HG03469 (cell line): ENCODE data around the gene G3BP2.
A peak's percentile ranks its signal among the peaks of the same experiment; 100 is the strongest.
"Not testable (repeated sequence)": the region's sequence is repeated elsewhere in the genome, so short reads cannot be mapped to it uniquely, and the experiment has no call there.

Experiments
- ATAC-seq: cut with Tn5 transposase; IDR thresholded peaks from one replicate; pipeline ENCODE4 v1.9.1; 2021; ENCODE audit warnings: mild to moderate bottlenecking, moderate library complexity, moderate number of reproducible peaks; ENCODE audit not compliant: unreplicated experiment

Gene G3BP2

DNA sequence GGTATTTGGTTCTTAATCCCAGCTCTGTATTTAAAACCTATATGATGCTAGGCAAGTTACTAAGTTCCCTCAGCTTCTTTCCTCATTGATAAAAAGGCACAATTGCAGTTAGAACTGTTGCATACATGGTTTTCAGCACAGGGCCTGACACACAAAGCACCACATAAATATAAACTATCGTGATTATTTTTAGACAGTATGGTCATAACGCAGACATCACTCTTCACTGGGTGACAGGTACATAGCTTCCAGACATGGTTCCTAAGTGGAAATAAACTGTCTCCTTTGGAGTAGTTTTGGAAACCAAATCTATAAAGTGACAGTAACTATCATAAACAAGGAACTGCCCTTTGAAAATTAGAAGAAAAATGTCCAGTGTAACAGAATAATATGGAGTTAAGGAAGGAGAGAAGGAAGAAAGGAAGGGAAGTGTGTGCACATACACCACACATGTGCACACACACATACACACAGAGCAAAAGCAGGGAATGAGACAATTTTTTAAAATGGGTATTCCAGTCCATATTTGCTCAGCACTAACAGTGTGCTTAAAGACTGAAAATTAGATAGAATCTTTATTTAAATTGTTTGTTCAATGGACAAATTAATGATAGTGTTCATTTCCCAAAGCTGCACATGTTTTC lies 12.5 kb upstream of the G3BP2 start:
- ATAC-seq: no peak

DNA sequence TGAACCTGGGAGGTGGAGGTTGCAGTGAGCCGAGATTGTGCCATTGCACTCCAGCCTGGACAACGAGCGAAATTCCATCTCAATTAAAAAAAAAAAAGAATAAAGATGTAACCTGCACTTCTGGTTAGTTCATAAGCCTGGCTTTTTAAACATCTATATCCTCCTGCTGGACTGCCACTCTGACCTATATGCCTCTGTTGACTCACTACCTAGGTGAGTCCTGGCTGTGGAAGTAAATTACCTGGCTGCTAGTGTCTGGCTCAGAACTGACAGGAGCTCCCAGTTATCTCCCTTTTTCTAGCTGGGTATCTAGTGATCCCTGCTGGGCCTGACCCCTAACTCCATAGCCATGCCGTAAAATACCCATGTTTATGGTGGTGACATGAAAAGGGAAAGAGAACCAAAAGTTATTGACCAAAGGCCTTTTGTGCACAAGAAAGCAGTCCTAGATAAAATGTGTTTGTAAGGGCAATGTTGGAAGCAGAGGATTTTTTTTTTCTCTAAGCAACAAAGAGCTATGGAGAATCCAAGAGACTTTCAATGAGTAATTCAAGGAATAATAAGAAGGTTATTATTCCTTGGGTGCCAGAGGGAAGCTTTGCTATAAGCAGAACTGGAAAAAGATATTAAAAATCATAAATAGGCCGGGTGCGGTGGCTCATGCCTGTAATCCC lies 10.4 kb upstream of the G3BP2 start:
- ATAC-seq: no peak

DNA sequence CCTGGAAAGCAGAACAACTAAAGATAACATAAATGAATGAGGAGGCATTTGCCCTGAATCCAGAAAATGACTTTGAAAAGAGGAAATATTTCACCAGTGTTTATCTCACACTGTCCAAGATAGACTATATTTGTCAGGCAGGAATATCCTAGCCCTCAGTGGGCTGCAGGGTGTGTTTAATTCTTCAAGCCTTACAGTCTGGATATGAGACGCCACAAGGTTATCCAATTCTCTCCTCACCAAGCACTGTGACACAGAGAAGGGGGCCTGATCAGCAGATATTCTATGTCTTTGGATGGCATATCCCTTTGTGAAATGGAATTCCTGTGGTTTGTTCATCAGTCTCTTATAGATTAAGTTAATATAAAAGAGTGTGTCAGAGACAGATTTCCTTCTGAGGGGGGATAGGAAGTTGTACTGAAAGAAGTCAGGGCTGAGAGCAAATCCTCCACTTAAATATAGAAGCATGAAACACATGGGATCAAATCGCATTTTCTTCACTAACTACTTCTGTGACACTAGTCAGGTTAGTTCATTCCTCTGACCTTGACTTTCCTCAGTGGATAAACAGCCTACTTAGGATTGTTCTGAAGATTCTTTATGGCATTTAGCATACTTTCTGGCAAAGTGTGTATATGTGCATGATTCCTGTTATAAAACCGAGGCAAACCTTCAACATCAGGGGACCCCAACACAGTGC lies 6.8 kb upstream of the G3BP2 start:
- ATAC-seq: no peak

DNA sequence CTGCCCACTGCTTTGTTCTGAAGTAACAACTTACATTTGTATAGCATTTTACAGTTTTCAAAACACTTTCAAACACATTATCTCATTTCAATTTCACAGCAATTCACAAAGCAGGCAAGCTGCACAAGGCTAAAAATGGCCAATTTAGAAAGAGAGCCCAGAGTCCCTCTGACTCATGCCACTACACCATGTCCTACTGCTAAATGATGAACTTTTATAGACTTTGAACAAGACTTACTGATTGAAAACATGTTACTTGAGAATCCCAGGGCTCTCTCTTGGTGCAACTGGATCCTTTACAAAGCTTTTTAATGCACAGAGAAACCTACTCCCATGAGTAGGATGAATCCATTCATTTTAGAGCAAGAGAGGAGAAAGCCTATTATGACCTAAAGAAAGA lies 5.8 kb upstream of the G3BP2 start:
- ATAC-seq: no peak

DNA sequence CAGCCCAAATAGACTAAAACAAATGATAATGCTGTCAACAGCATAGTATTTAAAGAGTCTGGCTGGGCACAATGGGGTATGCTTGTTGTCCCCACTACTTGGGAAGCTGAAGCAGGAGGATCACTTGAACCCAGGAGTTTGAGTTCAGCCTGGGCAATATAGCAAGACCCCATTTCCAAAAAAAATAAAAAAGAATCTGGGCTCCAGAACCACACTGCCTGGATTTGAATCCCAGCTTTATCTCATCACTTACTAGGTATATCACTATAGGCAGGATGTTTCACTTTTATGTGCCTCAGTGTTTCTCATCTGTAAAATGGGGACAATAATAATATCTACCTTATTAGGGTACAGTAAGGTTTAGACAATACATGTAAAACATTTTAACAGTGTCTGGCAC lies 5.3 kb upstream of the G3BP2 start:
- no peak for ATAC-seq

DNA sequence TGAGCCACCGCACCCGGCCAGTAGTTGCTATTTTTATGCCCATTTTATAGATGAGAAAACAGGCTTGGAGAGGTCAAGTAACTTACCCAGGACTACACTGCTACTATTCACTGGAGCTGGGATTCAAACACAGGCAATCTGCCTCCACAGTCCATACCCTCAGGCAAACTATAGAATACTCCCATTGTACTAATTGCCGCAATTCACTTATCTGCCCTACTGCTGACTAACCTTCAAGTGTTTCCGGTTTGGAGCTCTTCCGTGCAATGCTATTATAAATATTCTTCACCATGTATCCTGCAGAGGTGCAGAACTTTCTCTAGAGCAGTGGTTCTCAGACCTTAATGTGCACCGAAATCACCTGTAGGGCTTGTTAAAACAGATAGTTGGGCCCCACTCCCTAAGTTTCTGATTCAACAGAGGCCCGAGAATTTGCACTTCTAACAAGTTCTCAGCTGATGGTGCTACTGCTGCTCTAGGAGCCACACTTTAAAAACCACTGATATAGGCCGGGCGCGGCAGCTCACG lies 1.9 kb upstream of the G3BP2 start:
- no peak for ATAC-seq

DNA sequence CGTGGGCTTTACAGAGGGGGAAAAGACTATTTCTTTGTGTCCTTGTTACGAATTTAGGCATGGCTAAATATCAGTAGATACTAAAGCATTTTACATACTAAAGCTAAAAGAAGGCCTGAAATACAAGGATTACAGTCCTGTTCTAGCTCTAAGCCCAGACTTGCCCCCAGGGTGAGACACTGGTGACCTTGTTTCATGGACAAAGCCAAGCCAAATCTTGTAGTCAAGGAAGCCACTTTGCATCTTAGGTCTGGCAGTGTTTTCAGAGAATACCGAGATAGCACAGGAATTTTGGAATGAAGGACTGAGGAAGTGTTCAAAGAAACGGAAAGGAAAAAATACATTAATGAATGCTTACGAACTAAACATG lies 733 bp upstream of the G3BP2 start:
- ATAC-seq: no peak

DNA sequence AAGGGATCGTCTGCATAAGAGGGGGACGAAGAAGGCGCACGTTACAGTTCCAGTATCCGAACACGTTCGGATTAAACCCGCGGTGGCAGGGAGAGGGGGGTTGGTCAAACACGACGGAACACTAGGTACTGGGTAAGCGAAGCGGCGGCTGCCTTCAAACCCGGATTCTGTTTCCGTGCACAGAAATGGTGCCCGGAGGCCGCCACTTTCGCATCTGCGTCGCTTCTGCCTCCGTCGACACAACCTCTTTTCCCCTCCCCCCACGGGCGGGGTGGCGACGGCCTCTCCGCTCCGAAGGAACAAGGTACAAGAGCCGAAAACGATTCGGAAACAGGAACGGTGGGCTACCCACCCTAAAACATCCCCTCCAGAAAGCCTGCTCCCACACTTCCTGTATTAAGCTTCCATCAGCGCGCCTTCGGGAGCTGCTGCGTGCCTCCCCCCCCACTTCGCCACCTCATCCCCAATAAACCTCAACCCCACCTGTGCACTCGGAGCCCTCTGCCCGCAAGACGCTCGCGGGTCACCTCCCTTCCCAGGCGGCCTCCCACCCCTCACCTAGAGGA lies 667 bp downstream of the G3BP2 start:
- peak; percentile 7 for ATAC-seq

DNA sequence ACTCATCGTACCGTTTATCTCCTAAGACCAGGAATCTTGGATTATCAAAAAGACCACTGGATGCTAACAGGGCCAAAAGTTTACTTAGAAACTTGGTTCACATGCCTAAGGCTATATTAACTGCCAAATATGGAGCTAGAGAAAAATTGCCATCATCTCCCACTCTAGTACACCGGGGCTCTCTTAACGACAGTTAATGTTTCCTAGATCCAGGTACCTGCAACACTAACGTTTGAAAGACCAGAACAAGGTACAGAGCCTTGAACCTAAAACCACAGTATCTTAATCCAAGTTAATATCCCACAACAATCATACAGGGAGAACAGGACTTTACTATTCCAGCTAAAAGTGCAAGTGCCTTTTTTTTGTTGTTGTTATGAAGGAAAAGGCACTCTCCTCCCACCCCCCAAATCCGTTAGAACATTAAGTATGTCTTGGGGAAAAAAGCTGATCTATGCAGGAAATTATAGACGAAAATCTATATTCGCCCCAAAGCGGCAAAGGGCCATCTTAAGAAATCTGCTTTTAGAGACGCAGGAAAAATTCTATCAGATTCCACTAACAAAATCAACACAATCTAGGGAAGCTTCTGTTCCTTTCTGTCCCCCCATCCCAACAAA lies 1.3 kb downstream of the G3BP2 start:
- ATAC-seq: no peak

DNA sequence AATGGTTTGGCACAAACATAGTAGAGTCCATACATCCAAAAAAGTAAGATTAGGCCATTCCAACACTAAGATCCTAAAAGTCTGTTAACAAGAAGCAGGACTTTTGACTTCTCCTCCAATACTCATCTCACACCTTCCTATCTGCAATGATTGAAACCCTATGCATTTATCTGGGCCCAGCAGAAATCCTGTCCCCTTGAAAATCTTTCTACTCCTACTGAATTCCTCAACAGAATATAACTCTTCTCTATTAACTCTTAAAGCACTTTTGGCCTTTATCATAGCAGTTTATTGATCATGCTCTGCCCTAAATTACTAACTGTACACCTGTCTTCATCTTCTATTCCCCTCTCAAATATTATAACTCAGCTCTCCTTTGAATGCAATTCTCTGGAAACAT lies 4.6 kb downstream of the G3BP2 start:
- ATAC-seq: no peak

DNA sequence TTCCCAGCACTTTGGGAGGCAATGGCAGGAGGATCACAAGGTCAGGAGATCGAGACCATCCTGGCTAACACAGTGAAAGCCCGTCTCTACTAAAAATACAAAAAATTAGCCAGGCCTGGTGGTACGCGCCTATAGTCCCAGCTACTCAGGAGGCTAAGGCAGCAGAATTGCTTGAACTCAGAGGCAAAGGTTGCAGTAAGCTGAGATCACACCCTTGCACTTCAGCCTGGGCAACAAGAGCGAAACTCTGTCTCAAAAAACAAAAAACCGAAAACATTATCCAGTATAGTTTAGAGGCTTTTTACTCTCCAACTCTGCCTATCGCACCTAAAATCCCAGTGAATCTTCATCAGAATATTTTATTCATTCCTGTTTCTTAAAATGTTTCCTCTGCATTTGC lies 5.6 kb downstream of the G3BP2 start:
- ATAC-seq: not testable (repeated sequence)

DNA sequence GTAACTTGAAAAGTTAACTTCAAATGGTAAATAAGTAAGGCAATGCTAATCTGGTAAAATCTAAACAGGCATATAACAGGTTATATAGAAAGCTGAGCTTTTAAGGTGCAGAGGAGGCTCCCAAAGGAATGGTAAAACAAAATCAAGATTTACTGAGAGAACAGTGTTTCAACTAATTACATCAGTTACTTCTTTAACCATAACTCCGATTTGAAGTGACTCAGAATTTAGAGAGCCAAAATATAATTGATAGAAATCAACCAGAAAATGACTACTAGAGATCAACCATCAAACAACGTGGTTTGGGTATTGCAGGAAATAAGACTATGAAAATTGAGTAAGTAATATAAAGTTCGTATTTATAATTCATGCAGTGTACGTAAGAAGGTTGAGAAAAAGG lies 6.9 kb downstream of the G3BP2 start:
- no peak for ATAC-seq

DNA sequence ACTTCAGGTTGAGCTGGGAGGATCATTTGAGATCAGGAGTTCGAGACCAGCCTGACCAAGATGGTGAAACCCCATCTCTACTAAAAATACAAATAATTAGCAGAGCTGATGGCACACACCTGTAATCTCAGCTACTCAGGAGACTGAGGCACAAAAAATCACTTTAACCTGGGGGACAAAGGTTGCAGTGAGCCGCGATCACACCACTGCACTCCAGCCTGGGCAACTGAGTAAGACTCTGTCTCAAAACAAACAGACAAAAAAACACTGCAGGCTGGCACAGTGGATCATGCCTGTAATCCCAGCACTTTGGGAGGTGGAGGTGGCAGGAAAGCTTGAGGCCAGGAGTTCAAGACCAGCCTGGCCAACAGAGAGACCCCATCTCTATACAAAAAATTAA lies 8.6 kb downstream of the G3BP2 start:
- ATAC-seq: not testable (repeated sequence)

DNA sequence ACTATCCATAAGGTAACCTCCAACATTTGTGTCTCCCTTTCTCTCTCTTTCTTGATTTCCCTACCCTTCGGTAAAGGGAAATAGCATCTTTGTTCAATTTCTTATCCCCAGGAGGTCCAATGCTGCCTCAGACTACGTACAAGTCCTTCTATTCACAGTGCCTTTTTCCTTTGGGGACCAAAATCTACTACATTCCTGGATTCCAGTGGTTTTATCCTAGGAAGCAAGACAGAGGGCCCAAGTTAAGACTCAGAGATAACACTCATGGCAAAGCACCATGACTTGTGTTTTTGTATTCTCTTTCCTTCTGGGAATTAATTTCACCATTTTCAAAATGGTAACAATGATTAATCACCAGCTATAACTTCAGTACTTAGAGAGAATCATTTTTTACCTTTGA lies 10.6 kb downstream of the G3BP2 start:
- ATAC-seq: no peak

DNA sequence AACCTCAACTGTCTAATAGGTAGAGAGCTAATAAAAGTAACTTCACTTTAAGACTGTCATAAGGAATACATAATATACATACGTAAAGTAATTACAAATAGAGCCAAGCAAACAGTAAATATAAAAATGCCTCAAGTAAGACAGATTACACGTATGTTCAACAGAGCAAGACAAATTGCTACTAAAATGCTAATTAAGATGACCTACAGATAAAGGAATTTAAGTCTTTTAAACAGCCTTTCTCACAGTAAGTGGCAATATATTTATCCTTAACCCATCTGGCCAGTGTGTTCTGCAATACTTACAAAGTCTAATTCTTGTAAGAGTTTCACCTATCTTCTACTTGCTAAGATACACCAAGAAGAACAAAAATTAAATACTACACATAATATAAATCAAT lies 12.7 kb downstream of the G3BP2 start:
- ATAC-seq: no peak

DNA sequence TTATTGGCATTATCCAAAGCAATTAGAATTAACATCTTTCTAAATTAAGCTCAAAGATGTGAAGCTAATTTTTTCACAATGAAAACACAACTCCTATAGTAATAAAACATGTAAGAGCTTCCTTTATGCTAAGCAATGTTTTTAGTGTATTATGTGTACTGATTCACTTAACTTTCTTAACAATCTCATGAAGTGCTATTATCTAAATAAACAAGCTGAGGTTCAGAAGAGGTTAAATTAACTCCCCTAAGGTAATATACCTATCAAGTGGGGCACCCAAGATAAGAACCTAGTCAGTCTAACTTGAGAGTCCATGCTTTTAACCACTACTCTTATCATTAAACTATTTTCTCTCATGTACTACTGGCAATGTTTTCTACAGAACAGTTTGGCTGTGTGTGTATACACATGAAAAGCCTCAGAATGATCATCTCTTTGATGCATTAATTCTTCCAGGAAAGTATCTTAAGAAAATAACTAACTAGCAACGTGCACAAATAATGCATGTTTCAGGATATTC lies 13.6 kb downstream of the G3BP2 start:
- ATAC-seq: no peak

DNA sequence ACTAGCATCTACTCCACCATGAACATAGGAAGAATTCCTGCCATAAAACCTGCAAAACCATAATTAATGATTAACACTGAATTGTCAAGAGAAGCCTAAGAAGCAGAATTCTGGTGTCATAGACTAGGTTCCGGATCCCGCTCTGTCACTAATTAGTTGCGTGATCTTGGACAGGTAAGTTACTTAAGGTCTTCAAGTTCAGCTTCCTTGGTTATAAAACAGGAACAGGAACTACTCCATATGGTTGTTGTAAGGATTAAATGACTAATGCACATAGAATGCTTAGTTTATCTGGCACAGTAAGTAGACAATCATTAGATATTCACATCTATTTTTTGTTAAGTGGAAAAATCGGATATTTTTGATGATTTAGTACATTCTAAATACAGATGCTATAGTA lies 14.3 kb downstream of the G3BP2 start:
- no peak for ATAC-seq

DNA sequence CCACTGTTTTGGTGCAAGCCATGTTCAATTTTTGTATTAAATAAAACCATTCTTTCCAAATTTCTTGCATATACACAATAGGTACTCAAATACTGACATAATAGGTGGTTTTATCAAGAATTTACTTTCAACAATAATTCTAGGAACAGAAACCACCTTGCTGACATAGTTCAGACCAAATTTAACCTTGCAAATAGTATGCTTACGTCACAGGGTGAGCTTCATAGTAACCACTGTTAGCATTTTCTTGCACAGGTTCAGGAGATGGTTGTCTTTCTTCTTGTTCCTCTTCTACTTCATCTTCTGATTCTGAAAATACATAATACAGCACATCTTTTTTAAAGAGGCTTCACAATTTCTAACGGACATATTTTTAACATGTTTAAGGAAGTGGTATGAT lies 17.6 kb downstream of the G3BP2 start:
- no peak for ATAC-seq

DNA sequence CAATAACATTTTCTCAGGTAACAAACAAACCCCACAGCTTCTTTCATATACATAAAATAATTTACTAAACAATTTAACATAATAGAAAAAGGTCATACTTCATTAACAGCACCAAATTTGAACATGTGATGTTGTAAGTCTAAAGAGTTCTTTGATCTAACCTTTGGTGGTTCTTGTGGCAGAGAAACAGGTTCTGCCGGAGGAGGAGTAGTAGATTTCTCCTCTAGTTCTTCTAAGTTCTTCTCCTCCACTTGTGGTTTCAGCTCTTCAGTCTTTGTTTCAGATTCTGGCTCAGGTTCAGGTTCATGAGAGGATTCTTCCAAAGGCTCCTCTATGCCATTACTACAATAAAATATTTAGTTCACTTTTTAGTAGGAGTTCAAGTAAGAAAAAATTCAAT lies 18.3 kb downstream of the G3BP2 start:
- no peak for ATAC-seq

DNA sequence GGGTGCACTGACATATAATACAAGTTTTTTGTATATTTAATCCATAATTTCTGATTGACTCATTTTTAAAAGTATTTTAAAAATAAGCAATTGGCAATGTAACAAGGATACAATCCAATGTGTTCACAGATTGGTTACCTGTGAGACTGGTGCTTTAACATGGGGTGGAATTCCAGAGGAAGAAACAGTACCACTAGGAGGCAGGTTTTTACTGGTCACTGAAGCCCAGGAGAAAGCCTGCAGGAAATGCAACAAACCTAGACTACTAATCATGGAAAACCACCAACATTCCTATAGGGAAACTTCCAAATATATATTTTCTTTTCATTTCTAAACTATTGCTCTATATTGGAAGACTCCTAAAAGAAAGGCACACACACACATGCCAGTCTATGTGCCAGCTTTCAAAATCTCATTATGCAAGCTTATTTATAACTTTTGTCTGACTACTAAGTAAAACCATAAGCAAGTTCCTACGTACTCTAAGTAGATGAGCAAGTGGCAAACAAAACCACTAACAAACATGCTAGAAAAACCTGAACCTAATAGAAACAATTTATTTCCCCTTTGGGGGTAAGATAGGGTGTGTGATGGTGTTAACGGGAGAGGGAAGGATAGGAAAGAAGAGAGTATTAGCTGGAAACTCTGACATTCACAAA lies 19.2 kb downstream of the G3BP2 start:
- no peak for ATAC-seq

DNA sequence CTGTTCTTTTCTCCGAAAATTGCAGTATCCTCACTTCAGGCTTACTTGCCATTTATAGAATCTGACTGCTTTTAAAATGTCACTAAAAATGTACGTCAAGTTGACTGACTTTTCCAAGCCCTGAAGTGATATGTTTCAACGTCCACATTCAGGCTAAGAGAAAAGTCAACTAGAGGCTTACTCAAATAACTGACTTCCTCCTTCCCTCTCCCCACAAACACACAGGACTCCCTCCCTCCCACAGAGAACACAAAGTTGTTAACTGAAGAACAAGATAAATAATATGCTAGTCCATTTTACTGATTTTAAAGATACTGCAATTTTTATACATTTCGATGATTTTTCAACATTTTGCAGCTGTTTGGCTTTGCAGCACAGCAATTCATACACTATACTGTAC lies 29.1 kb downstream of the G3BP2 start:
- ATAC-seq: no peak
